Measurements from ENCODE around the gene CACYBP.

CACYBP gene

GRCh38 chr1:175000697-175001187, 995 bp downstream of the CACYBP start:
- no peak for TF ChIP-seq CTCF (conservative IDR thresholded peaks at IDR 0.05; ENCODE audit: control insufficient read depth, insufficient read depth, low read depth, low read length)

GRCh38 chr1:175002910-175003517, 3.3 kb downstream of the CACYBP start:
- no peak for TF ChIP-seq CTCF (conservative IDR thresholded peaks at IDR 0.05; ENCODE audit: control insufficient read depth, insufficient read depth, low read depth, low read length)

More at GRCh38 chr1:175000697-175001187, 995 bp downstream of the CACYBP start:
- peak; percentile 41 for DNase-seq (ENCODE audit: low read depth)
- peak overlapping the region; percentile 89 for H3K4me3 ChIP-seq (ENCODE audit: control insufficient read depth, low read depth, low read length)

GRCh38 chr1:175003521-175003920, 3.8 kb downstream of the CACYBP start:
- no peak for DNase-seq (ENCODE audit: low read depth)
- no peak for TF ChIP-seq CTCF (conservative IDR thresholded peaks at IDR 0.05; ENCODE audit: control insufficient read depth, insufficient read depth, low read depth, low read length)
- H3K4me3 ChIP-seq (ENCODE audit: control insufficient read depth, low read depth, low read length), result no peak overlapping the region

More at GRCh38 chr1:175002910-175003517, 3.3 kb downstream of the CACYBP start:
- H3K4me3 ChIP-seq (ENCODE audit: control insufficient read depth, low read depth, low read length), result peak overlapping the region; percentile 25
- DNase-seq (ENCODE audit: low read depth), result peak; percentile 54

GRCh38 chr1:175005085-175005783, 5.5 kb downstream of the CACYBP start:
- TF ChIP-seq CTCF (conservative IDR thresholded peaks at IDR 0.05; ENCODE audit: control insufficient read depth, insufficient read depth, low read depth, low read length), result no peak
- peak; percentile 65 for DNase-seq (ENCODE audit: low read depth)
- H3K4me3 ChIP-seq (ENCODE audit: control insufficient read depth, low read depth, low read length), result no peak overlapping the region

GRCh38 chr1:175009532-175009931, 9.8 kb downstream of the CACYBP start:
- no peak for TF ChIP-seq CTCF (conservative IDR thresholded peaks at IDR 0.05; ENCODE audit: control insufficient read depth, insufficient read depth, low read depth, low read length)
- no peak for DNase-seq (ENCODE audit: low read depth)
- H3K4me3 ChIP-seq (ENCODE audit: control insufficient read depth, low read depth, low read length), result no peak overlapping the region

- no peak for TF ChIP-seq CTCF (conservative IDR thresholded peaks at IDR 0.05; ENCODE audit: control insufficient read depth, insufficient read depth, low read depth, low read length)
- H3K4me3 ChIP-seq (ENCODE audit: control insufficient read depth, low read depth, low read length), result no peak overlapping the region
- no peak for DNase-seq (ENCODE audit: low read depth)
These were observed 13.7 kb downstream of the CACYBP start for GRCh38 chr1:175013445-175013844.

All from fibroblast of mammary gland (primary cell).